ENCODE data around the gene TBXAS1. TPM values are rescaled to one million over a fixed set of nuclear protein-coding genes. Genes with fewer than 3 reads are reported as not detected.

Gene TBXAS1
- polyA plus RNA-seq, 1 experiment = 53.2 TPM

DNA sequence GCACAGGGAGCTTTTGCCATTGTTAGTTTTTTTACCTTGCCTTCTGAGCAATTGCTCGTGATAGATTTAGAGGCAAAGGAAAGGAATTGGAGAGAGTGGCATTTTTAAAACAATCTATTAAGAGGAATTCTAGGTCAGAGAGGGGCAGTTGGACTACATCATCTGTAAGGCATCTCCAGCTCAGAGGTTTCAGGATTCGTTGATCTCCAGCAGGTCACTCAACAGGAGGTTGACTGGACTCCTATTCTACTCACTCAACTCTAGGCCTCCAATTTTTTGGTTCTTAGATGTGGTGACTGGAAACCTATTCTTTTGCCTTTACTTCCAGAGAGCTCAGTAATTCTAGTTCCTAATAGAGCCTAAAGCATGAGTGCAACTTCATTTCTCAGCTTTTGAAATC is 42.8 kb downstream of the TBXAS1 start:
- no peak for DNase-seq (ENCODE audit: low read depth, low spot score)
- CTCF ChIA-PET = interaction anchor here (1.1 kb wide), 1 partner anchor 253 kb away, joined by 5 read pairs; no protein-coding TSS in a partner anchor
- Histone ChIP-seq H3K4me3 (ENCODE audit: low read depth, low read length) (peak overlapping the region; percentile 5; the same call in 1 of the 2 replicates), H3K27me3 (ENCODE audit: control insufficient read depth, insufficient read depth, low read length) (no peaks in the 10 kb centered on the region), H3K27ac (ENCODE audit: low read depth, low read length) (peak overlapping the region; percentile 87), H3K9me3 (ENCODE audit: control insufficient read depth, insufficient read depth, low read length) (no peaks in the 10 kb centered on the region)
- TF ChIP-seq, protein P1, sequence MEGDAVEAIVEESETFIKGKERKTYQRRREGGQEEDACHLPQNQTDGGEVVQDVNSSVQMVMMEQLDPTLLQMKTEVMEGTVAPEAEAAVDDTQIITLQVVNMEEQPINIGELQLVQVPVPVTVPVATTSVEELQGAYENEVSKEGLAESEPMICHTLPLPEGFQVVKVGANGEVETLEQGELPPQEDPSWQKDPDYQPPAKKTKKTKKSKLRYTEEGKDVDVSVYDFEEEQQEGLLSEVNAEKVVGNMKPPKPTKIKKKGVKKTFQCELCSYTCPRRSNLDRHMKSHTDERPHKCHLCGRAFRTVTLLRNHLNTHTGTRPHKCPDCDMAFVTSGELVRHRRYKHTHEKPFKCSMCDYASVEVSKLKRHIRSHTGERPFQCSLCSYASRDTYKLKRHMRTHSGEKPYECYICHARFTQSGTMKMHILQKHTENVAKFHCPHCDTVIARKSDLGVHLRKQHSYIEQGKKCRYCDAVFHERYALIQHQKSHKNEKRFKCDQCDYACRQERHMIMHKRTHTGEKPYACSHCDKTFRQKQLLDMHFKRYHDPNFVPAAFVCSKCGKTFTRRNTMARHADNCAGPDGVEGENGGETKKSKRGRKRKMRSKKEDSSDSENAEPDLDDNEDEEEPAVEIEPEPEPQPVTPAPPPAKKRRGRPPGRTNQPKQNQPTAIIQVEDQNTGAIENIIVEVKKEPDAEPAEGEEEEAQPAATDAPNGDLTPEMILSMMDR (IDR thresholded peaks at IDR 0.05; ENCODE audit: low read depth, low read length) = no peak
- POLR2A ChIA-PET = interaction anchor here (0.8 to 1.7 kb wide), 5 partner anchors 24 to 192 kb away, joined by 3 to 7 read pairs (median 5); partner anchors contain the start of gene HIPK2

DNA sequence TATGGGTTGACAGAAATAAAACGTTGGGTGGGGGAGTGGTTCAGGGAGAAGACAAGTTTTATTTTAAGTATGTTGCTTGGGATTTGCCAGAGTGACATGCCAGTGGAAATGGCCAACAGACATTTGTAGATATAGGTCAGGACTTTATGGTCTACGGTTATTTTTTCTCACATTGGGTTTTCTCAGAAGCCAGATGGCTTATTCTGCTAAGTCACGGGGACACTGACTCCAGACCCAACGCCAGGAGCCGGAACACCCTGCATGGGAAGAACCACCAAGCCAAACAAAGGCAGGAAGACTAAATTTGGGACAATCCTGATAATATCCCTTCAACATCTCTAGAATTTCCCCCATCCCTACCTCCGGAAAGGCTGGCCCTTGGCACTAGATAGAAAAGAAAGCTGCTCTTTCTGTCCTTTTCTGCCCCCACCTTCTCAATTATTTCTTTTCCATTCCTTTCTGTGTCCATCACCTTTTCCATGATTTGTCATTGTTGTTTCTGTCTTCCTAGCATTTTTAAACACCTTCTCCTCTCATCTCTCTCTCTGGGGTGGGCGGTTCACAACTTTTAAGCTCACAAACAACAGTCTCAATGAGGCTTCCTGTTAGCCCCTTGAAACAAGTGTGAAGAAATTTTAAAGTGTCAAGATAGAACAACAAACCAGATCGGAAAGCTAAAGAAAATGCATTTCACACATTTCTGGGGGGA is 44.7 kb downstream of the TBXAS1 start:
- CTCF ChIA-PET = interaction anchor here (0.5 to 0.9 kb wide), 2 partner anchors 129 to 130 kb away, joined by 3 to 5 read pairs; no protein-coding TSS in a partner anchor
- TF ChIP-seq, protein P1 (IDR thresholded peaks at IDR 0.05; ENCODE audit: low read depth, low read length) = no peak
- no peak for DNase-seq (ENCODE audit: low read depth, low spot score)
- no peaks in the 10 kb centered on the region for H3K9me3 ChIP-seq (ENCODE audit: control insufficient read depth, insufficient read depth, low read length)
- no peak overlapping the region for H3K4me3 ChIP-seq (ENCODE audit: low read depth, low read length)
- H3K27me3 ChIP-seq (ENCODE audit: control insufficient read depth, insufficient read depth, low read length) = no peaks in the 10 kb centered on the region
- H3K27ac ChIP-seq (ENCODE audit: low read depth, low read length) = no peak overlapping the region
- POLR2A ChIA-PET = no interaction called here

DNA sequence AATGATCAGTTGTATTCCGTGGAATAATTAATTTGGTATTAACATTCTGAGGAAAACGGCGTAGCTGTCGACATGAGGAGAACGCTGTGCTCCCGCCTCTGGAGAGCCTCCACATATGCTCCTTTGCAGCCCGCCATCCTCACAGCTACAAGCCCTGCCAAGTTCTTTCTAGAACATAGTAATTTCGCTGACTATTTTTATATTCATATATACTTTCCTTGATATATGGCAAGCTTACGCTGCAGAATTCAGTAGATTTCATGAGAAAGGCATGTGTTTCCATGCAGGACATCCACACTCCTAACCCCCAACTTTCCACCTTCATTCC is 45.2 kb downstream of the TBXAS1 start:
- CTCF ChIA-PET = interaction anchor here (0.9 kb wide), 1 partner anchor 129 kb away, joined by 3 read pairs; no protein-coding TSS in a partner anchor
- H3K27me3 ChIP-seq (ENCODE audit: control insufficient read depth, insufficient read depth, low read length) = no peaks in the 10 kb centered on the region
- no peaks in the 10 kb centered on the region for H3K9me3 ChIP-seq (ENCODE audit: control insufficient read depth, insufficient read depth, low read length)
- POLR2A ChIA-PET = no interaction called here
- H3K4me3 ChIP-seq (ENCODE audit: low read depth, low read length) = no peak overlapping the region
- no peak for DNase-seq (ENCODE audit: low read depth, low spot score)
- no peak overlapping the region for H3K27ac ChIP-seq (ENCODE audit: low read depth, low read length)
- TF ChIP-seq, protein P1 (IDR thresholded peaks at IDR 0.05; ENCODE audit: low read depth, low read length) = no peak

DNA sequence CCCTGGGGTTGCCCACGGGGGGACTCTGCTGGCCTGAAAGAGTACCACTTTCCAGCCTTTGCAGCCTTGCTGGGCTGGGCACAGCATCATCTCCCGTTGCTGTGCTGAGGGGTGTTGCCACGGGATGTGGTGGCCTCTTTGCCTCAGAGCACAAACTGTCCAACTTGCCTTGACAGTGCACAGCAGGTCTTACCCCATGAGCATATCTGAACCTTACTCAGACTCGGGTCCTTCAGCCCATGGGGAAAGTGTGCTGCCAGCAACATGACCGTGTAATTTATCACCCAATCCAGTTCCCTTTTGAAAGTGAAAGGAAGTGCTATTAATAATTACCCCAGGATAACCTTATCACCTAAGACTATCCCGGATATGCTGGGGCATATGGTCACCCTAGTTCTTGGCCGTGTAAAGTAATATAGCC is 46.8 kb downstream of the TBXAS1 start:
- no peak overlapping the region for H3K4me3 ChIP-seq (ENCODE audit: low read depth, low read length)
- CTCF ChIA-PET = no interaction called here
- no peaks in the 10 kb centered on the region for H3K27me3 ChIP-seq (ENCODE audit: control insufficient read depth, insufficient read depth, low read length)
- H3K9me3 ChIP-seq (ENCODE audit: control insufficient read depth, insufficient read depth, low read length) = no peaks in the 10 kb centered on the region
- POLR2A ChIA-PET = no interaction called here
- TF ChIP-seq, protein P1 (IDR thresholded peaks at IDR 0.05; ENCODE audit: low read depth, low read length) = no peak
- DNase-seq (ENCODE audit: low read depth, low spot score) = no peak
- H3K27ac ChIP-seq (ENCODE audit: low read depth, low read length) = no peak overlapping the region

DNA sequence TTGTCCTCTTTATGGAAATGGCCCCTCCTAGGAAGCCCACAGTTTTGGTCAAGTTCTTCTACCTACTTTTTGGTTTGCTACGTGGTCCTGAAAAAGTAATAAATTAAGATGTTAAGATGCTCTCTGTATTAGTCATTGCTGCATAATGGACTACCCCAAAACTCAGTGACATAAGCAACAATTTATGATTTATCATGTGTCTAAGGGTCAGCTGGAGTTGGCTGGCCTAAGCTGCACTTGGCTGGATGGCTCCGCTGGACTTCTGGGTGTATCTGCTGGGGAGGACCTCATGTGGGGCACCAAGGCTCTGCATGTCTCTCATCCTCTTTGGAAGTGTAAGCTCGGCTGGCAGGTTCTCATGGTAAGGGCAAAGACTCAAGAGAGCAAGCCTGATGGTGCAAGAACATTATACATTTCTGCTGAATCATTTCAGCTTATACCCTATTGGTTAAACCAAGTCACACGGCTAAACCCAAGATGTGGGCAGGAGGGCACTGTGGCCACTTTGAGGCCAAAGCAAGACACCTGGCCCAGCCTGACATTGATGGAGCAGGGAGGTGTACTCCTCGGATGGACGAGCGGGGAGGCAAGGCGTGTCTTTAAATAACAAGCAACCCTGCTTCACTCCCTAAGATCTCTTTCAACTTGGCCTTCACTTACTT is 47.7 kb downstream of the TBXAS1 start:
- TF ChIP-seq, protein P1 (IDR thresholded peaks at IDR 0.05; ENCODE audit: low read depth, low read length) = no peak
- no peak overlapping the region for H3K4me3 ChIP-seq (ENCODE audit: low read depth, low read length)
- no peaks in the 10 kb centered on the region for H3K9me3 ChIP-seq (ENCODE audit: control insufficient read depth, insufficient read depth, low read length)
- ChIA-PET CTCF (no interaction called here), POLR2A (no interaction called here)
- no peak for DNase-seq (ENCODE audit: low read depth, low spot score)
- H3K27ac ChIP-seq (ENCODE audit: low read depth, low read length) = no peak overlapping the region
- no peaks in the 10 kb centered on the region for H3K27me3 ChIP-seq (ENCODE audit: control insufficient read depth, insufficient read depth, low read length)
